ENCODE data around the gene NDUFAF5. TPM values are rescaled to one million over a fixed set of nuclear protein-coding genes. Genes with fewer than 3 reads are reported as not detected.

The NDUFAF5 gene
- total and polyA plus RNA-seq, 2 of the 8 experiments (the other 6 are each of a cell fraction or from before 2014, with no cell fraction given): 11.8 to 32.3 TPM

Other genes with a start within 250 kb of the NDUFAF5 start
- 9.0 and 10.9 TPM in 2 replicates for gene TASP1, start 146.1 kb upstream of the NDUFAF5 start, total RNA-seq (2021; fragmentation: NEBNext Ultra II Directional; extraction: Animal tissue kit (Norgen Biotek cat#: 25700))
- gene TASP1, start 146.1 kb upstream of the NDUFAF5 start, polyA plus RNA-seq (2011; rRNA removed): 2.8 and 4.5 TPM in 2 replicates
- 31.1 and 32.9 TPM in 2 replicates for gene ESF1, start 109 bp upstream of the NDUFAF5 start, total RNA-seq (2021; fragmentation: NEBNext Ultra II Directional; extraction: Animal tissue kit (Norgen Biotek cat#: 25700))
- 0.78 and 1.1 TPM in 2 replicates for gene ESF1, start 109 bp upstream of the NDUFAF5 start, polyA plus RNA-seq (2011; rRNA removed)
- not detected in 2 replicates for gene SEL1L2, start 205.6 kb downstream of the NDUFAF5 start, total RNA-seq (2021; fragmentation: NEBNext Ultra II Directional; extraction: Animal tissue kit (Norgen Biotek cat#: 25700))
- gene SEL1L2, start 205.6 kb downstream of the NDUFAF5 start, polyA plus RNA-seq (2011; rRNA removed): not detected in 2 replicates
- gene MACROD2, start 210.5 kb downstream of the NDUFAF5 start, total RNA-seq (2021; fragmentation: NEBNext Ultra II Directional; extraction: Animal tissue kit (Norgen Biotek cat#: 25700)): 2.9 and 3.9 TPM in 2 replicates
- 0.70 and 1.8 TPM in 2 replicates for gene MACROD2, start 210.5 kb downstream of the NDUFAF5 start, polyA plus RNA-seq (2011; rRNA removed)